Mucosa of gallbladder (tissue), 1 donor: ENCODE data around the gene SMARCB1. TPM values are rescaled to one million over a fixed set of nuclear protein-coding genes. Genes with fewer than 3 reads are reported as not detected.
"Not testable (repeated sequence)": the region's sequence is repeated elsewhere in the genome, so short reads cannot be mapped to it uniquely, and the experiment has no call there.

Source experiments
- DNase-seq: peaks from one replicate; pipeline ENCODE4 v3.0.0-alpha.2; 2020; ENCODE audit warnings: low spot score
- total RNA-seq: library from RNA; stranded (reverse); gene quantifications from one replicate; pipeline ENCODE4 v1.2.1, GENCODE V29; 2021
- donor health status: DM: no; HTN: no; CAD: no.

Gene SMARCB1
- total RNA-seq, 1 donor from 2014 or later: 70.7 TPM

GRCh38 chr22:23846081-23846469, 59.3 kb downstream of the SMARCB1 start:
- no peak for DNase-seq

- DNase-seq: no peak
Measured at GRCh38 chr22:23847310-23847920, 60.6 kb downstream of the SMARCB1 start.

GRCh38 chr22:23847991-23848864, 61.5 kb downstream of the SMARCB1 start:
- DNase-seq: no peak

GRCh38 chr22:23849009-23850006, 62.5 kb downstream of the SMARCB1 start:
- peak; percentile 86 for DNase-seq

- peak; percentile 62 for DNase-seq
Measured at GRCh38 chr22:23850136-23850611, 63.4 kb downstream of the SMARCB1 start.

- peak; percentile 32 for DNase-seq
Measured at GRCh38 chr22:23856721-23857605, 70.2 kb downstream of the SMARCB1 start.

GRCh38 chr22:23857606-23858483, 71.1 kb downstream of the SMARCB1 start, which contains the start of gene SLC2A11:
Gene SLC2A11, plus strand, starts transcription at chr22:23857875. Its CDS starts 125 bp downstream, at chr22:23858000.
- DNase-seq: peak; percentile 98

- no peak for DNase-seq
Measured at GRCh38 chr22:23858484-23858815, 71.7 kb downstream of the SMARCB1 start.

- DNase-seq: no peak
Measured at GRCh38 chr22:23859201-23859600, 72.4 kb downstream of the SMARCB1 start.

- not testable (repeated sequence) for DNase-seq
Measured at GRCh38 chr22:23860187-23860586, 73.4 kb downstream of the SMARCB1 start.

GRCh38 chr22:23862103-23862502, 75.3 kb downstream of the SMARCB1 start:
- DNase-seq: no peak

- not testable (repeated sequence) for DNase-seq
Measured at GRCh38 chr22:23864499-23865154, 77.9 kb downstream of the SMARCB1 start.

- no peak for DNase-seq
Measured at GRCh38 chr22:23868580-23868979, 81.8 kb downstream of the SMARCB1 start.

GRCh38 chr22:23874871-23875270, 88.1 kb downstream of the SMARCB1 start:
- DNase-seq: no peak

GRCh38 chr22:23875801-23876200, 89.0 kb downstream of the SMARCB1 start:
- no peak for DNase-seq

- no peak for DNase-seq
Measured at GRCh38 chr22:23877566-23877965, 90.8 kb downstream of the SMARCB1 start.

- DNase-seq: no peak
Measured at GRCh38 chr22:23878219-23878618, 91.5 kb downstream of the SMARCB1 start.

- DNase-seq: no peak
Measured at GRCh38 chr22:23882370-23882769, 95.6 kb downstream of the SMARCB1 start.

GRCh38 chr22:23883658-23884057, 96.9 kb downstream of the SMARCB1 start:
- DNase-seq: no peak
